Forelimb muscle (tissue), 1 donor: Measurements from ENCODE around the gene SKP1. TPM values are rescaled to one million over a fixed set of nuclear protein-coding genes. Genes with fewer than 3 reads are reported as not detected.

ENCODE experiments used
- DNase-seq: peaks from one replicate; pipeline ENCODE4 v3.0.0-alpha.2; 2013; ENCODE audit warnings: low read depth
- polyA plus RNA-seq: library from polyadenylated mRNA; unstranded; fragments of 120-200 nt; gene quantifications from one replicate; pipeline ENCODE4 v1.2.1, GENCODE V29; 2013; ENCODE audit not compliant: insufficient read length

SKP1 gene
- polyA plus RNA-seq, 1 donor, result 360 TPM

DNA sequence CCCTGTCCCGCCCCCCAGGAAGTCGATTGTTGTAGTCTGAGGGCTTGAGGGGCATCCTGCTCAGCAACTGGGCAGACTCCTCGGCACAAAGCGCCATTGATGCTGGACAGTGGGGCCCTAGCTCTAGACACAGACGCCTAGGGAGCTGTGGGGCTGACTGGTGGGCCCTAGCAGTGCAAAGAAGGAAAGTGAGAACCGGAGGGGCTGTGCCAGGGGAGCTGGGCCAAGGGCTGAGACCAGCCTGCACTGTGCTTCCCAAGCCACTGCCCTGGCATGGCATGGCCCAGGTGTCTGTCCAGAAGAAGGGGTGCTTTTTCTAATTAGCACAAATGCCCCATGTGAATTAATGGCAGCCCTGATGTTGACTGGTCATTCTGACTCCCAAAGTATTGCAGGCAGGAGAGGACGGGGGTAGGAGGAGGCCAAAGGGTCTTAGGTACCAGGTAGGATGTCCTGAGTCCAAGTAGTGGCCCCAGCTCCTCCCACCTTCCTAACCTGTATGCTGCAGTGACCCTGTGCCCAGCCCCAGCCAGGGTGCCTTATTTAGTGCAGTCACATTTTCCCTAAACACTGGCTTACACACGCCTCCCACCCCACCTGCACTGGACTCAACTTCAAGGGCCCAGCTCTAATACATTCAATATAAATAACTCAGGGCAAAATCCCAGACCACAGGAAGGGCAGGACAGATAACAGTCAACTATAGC is 46.4 kb downstream of the SKP1 start:
- DNase-seq, result no peak

DNA sequence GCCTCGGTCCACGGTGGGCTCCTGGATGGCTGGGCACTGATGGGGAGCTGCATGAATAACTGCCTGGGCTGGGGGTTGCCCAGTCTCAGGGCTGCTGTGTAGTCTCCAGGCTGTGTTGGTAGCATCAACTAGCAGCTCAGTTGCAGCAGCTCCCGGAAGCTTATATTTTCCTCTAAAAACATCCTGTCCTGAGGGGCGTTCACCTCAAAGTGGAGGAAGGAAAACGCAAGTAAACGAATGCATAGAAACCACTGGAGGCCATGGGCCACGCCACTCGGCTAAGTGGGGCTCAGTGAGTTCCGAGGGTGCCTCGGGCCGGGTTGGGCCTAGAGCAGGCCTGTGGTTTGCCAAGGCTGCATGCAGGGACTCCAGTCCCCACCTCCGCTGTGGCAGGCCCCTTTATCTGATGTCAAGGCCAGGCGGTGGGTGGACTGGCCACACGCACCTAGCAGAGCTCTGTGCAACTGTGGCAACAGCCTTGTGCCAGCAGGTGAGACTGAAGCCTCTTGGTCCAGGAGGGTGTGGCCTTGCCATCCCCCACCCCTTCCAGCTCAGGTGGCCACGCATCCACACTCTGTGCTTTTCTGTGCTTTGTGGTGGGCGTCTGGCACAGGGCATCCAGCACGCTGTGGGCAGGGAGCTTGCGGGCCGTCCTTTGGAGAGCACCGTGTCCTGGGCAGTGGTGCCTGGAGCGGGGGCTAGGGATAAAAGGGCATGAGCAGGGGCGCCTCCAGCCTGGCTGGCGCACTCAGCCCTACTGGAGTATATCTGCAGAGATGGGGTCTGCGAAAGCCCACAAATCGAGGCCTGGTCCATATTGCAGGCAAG is 47.1 kb downstream of the SKP1 start:
- no peak for DNase-seq

DNA sequence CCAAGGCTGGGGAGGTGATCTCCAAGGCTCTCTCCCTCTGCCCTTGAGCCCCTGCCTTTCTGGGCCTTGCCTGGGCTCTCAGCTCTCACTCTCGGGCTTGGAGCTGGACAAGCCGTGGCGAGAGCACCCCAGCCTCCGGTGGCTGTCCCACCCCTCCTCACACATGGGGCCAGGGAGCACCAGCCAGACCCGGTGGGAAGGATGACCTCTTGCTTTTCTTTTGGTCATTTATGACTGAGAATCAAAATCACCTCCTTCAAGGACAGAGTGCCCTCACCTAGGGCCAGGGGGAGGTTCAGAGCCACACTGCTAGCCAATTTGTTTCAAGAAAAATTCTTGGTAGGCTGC is 48.1 kb downstream of the SKP1 start:
- DNase-seq, result no peak

DNA sequence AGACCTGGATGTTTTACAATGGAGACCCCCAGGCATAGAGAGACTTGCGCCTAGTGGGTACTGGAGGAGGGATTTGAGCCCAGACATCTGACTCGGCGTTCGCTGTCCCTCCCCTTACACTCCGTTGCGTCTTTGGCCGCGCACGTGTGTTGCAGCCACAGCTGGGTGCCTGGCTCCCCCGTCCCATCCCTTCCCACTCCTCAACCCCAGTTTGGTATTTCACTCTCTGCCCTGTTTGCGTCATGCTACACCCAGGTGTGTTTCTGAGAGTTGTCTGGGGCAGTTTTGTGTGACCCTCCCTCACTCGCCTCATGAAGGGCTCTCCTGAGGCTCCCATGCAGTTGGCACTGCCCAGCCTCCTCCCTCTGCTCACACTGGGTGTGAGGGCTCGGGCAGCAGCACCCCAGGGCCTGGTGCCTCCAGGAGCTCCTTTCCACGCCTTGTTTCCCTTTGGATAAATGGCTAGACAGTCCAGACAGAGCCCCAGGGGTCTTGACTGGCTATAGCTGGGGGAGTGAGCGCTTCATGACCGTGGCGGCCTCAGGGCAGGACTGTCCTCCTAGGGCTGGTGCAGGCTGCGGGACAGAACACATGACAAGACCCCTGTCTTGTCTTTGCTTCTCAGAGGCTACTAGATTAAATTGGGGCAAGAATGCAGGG is 48.6 kb downstream of the SKP1 start:
- no peak for DNase-seq

DNA sequence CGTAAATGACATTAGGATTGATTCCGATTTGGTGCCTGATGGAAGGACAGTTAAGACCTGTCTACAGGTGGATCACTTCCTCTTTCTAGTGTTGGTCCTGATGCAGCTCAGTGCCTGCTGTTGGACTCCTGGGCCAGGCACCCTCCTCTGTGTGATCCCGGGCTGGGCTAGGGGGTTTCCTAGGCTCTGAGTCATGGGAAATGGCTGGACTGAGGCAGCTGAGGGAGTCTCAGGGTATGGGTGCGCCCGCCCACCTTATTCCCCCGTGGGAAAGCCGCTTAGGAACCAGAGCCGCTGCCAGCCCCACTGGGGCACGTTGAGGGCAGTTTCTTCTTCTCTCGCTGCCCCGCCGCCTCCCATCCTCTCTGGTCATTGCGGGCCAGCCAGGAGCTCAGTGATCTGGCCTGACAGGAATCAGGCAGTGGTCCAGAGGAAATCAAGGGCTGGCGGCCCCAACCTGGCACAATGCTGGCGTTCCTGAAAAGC is 49.3 kb downstream of the SKP1 start:
- no peak for DNase-seq

DNA sequence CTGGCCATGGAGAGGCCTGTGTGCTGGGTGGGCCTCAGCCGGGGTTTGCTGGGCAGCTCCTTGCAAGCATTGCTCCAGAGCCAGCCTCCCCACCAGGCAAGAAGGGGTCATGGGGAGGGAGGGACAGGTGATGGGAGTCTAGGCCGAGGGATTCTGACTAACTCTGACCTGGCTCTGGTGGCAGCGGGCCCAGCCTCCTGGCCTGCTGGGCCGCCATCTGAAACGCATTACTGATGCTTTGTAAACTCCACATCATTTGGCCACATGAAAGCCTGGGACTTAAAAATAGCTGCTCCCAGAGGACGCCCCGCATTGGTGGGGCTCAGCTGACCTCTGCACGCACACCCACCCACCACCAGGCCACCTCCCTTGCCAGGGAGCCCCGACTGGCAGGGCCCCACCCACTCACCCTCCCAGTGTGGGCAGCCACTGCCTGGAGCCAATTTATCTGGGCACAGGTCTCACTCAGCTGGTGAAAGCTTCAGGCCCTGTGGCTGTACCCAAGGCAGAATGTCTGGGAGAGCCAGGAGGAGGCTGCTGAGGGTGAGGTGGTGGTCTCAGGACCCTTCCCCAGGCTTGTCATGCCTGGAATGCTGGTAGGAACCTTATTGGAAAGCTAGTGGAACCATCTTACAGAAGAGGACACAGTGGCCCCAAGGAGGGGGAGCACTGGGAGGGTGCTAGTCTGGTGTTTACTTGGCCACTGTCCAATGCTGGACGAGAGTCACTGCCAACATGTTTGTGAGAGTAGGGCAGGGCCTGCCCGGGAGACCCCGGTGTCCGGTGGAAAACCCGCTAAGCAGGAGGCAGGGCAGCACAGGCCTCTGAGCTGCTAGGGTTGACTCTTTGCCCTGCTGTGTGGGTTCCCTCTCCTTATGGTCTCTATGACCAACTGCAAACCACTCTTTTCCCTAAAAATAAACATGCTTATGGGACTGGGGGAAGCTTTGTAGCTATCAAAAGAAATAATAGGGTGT is 51.4 kb downstream of the SKP1 start:
- DNase-seq, result no peak

DNA sequence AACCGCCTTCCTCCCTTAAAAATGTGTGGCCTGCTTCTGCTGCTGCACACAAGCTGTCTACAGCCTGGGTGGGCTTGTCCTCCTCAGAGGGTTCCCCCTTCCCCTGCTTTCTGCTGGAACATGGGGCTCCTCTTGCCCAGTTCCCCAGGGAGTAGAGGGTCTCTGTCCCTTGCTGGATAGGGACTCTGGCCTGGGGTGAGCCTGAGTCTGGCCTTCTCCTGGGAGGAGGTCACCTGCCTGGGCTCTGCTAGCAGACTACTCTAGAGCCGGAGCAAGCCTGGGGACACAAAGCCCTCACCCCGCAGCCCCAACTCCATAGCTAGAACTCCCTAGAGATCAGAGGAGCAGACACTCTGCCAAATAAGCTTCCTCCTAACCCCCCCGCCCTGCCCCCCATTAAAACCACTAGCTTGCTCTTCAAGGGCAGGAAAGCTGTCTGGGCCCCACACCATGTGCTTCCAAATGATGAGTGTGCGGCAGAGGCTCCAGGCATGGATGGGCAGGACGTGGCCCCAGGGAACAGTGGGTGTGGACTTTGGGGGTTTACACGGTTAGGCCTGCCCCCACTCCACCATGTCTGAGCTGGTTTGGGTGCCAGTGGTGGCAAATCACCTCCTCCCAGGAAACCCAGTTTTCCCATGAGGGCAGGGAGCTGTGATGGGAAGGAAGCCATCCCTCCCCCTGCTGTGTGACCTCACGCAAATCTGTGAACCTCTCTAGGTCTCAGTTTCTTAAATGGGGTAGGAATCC is 52.3 kb downstream of the SKP1 start:
- DNase-seq, result no peak

DNA sequence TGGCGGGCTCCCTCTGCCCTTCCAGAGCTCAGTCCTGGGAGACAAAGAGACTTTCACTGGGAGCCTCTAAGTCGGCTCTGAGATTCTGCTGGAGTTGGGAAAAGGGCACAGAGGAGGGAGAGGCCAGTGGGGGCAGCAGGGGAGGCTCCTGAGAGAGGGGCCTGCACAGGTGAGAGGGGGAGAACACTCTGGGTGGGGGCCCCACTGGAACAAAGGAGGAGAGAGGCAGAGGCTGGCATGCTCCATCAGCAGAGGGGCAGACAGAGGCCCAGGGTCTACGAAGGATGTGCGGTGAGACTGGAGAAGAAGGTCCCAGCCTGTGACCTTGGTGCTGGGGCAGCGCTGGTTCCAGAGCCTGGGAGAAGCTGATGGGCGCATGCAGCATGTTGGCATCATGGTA is 53.4 kb downstream of the SKP1 start:
- no peak for DNase-seq

DNA sequence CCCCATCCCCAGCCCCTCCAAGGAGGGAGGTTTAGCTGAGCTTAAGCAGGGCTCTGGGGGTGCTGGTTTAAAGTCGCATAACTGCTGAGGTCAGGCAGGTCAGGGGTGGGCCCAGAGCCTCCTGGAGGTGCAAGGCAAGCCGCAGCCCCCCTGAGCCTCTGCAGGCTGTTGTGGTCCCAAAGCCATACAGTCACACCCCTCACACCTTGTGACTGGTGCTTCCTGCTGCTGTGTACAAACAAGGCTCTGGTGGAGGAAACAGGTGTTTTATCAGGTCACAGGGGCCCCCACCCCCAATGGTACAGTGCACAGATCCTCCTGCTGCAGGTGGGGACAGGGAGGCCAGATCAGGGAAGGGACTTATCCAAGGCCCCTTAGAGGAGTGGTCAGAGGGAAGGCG is 54.2 kb downstream of the SKP1 start:
- DNase-seq, result no peak

DNA sequence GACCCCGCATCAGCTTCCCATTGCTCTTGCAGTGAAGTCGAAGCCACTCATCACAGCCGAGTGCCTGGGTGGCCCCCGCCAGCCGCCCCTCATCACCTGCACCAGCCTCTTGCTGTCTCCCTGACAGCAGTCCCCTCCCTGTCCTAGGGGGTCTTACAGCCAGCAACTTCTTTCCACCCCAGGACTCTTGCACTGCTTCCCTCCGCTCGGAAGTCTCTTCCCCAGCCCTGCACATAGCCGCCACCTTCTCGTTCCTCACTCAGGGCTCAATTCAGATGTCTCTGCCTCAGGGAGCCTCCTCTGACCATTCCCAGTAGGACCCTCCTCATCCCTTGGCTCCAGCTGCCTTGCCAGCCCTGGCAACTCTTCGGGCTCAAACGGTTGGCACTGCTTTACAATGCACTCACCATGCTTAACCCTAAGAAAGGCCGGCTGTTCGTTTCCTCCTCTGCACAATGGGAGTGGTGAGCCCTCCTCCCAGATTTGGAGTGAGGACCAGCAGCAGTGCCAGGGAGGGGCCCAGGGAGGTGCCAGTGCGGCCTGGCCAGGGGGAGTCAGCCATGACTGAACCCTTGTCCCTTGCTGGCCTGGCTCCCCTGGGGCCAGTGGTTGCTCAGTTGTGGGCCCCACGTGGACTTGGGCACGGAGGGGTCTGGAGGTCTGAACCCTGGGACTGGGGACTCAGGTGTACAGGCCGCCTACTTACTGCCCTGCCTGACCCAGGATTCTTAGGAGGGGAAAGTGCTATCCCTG is 56.2 kb downstream of the SKP1 start:
- no peak for DNase-seq

DNA sequence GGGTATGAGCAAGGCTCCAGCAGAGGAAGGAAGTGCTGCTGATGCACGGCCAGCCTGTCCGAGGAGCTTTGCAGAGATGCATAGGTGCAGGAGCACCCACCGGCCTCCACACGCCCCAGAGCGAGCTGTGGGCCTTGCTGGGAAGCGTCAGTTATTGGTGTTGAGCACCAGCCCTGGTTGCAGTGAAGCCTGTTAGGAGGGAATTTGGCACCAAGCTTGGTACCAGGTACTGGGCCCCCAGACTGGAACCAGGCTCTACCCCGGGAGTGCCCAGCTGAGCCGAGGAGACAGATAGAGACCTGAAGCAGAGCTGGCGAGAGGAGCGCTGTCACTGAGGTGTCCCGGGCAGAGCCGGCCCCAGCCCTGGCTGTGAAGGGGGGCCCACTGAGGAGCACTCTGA is 57.0 kb downstream of the SKP1 start:
- no peak for DNase-seq

DNA sequence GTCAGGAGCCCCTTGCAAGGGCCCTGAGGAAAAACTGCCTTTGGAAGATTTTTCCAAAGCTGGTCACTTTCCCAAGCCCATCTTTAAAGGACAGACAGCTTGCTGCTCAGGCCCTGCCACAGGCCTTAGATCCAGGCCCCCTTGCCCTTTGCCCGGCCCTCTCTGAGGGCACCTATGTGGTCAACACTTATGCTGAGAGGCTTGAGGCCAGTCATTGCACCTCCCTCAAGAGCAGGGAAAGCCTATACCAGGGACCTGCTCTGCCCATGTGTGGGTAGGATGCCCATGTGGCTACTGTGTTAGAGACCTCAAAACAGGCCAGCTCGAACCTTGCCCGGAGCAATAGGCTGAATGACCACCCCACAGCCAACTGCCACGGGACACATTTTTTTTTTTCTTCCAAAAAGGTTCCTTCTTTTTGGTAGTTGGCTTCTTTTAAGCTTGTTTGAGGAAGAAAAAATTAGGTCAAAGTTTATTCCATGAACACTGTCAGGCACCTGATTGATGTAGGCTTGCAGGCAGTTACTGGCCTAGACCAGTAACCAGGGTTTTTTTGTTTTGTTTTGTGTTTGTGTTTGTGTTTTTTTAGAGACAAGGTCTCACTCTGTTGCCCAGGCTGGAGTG is 58.4 kb downstream of the SKP1 start:
- no peak for DNase-seq

DNA sequence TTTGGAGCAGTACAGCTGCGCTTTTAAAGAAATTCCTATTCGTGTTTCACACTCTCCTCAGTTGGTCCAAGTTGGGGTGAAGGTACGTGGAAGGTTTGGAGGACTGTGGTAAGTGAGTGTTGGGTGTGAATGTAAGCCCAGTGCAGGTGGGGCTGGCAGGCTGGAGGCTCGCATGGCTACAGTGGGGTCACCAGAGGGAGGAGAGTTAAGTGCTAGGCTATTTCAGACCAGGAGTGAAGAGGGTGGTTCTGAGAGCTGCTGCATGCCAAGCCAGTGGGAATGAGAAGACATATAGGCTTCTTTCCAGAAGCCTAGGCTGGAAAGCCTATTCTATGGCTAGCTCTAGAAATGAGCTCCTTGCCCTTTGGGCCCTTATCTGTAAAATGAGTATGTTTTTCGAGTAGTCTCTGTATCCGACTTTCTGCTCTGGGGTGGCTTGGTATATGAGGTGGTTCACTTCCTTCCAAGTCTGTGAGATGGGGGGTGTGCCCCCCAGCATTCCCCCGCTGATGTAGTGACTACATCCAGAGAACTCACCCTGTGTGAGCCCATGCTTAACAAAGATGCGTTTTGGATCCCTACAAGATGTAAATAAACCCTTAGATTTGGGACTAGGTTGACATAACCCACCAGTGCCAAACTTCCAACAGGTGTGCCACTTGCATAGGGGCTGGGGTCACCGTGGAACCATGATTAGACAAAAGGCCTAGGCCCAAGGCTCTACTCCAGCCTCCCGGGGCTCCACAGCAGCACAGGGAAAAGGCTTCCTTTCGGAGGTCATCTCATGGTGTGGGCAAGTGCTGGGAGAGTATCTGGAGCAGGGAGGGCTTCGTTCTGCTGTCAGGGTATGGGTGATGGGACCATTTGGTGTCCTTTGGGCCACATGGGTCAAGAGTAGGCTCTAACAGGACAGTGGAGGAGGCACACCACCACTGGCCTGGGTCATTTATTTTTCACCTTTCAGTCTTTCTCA is 59.7 kb downstream of the SKP1 start:
- no peak for DNase-seq

DNA sequence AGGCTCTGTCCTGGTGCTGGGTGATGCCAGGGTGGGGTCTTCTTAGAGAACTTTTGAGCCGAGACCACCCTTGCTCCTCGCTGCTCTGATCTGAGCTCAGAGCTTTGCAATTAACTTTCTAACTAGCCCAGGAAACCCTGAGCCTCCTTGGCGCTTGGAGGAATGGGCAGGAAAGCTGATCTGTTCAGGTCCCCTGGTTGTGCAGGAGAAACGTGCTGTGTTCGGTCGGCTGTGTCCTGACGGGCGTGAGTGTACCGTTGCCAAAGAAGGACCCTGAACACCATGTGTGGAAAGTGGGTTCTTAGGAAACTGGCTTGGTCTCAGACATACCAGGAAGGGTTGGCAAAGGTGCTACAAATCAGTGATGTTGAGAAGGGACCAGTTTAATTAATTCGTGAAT is 60.5 kb downstream of the SKP1 start:
- no peak for DNase-seq

DNA sequence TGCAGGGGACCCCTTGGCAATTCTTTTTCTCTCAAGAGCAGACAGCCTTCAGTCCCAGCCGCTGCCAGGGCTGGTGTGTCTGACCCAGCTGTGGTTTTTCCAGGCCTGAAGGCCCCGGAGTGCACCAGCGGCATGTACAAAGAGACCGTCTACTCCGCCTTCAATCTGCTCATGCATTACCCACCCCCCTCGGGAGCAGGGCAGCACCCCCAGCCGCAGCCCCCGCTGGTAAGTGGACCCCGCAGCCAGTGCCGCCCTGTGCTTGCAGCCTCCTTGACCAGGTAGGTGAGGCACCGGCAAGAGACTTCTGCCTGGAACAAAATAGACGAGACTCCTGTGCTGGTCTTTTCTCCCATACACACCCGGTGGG is 61.0 kb downstream of the SKP1 start:
- no peak for DNase-seq

DNA sequence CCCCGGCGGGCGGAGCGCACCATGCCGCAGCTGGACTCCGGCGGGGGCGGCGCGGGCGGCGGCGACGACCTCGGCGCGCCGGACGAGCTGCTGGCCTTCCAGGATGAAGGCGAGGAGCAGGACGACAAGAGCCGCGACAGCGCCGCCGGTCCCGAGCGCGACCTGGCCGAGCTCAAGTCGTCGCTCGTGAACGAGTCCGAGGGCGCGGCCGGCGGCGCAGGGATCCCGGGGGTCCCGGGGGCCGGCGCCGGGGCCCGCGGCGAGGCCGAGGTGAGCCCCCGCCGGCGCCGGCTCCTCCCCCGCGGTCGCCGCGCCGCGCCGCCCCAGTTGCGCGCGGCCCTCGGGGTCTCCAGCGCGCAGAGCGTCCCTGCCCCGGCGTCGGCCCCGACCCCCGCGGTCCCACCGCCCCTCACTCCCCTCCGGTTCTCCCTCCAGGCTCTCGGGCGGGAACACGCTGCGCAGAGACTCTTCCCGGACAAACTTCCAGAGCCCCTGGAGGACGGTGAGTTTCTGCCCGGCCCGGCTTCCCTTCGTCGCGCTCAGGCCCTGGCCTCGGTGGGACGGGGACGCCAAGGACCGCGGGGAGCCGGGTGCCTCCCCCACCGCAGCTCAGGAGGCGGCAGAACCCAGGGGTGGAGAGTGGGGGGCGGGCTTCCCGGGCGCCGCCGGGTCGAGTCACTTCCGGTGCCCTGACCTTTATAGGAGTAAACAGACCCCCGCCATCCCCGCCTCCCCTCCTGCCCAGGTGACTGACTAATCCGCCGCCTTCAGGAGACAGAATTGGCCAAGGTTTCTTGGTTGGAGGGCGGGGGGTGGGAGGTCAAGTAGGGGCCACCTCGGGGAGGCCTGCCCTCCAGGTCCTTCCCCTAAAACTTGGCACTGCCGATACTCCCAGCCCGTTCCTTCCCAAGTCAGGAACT is 61.6 kb downstream of the SKP1 start:
- DNase-seq, result no peak
